ENCODE data around the gene MT1HL1. TPM values are rescaled to one million over a fixed set of nuclear protein-coding genes. Genes with fewer than 3 reads are reported as not detected.
A peak's percentile ranks its signal among the peaks of the same experiment; 100 is the strongest.

The MT1HL1 gene
- total and polyA plus RNA-seq, 7 donors = not detected

- Histone ChIP-seq H3K4me3 (peak within 1 kb of the TSS; percentile 40 to 74 (median 62)), H3K9me3 (no peaks in the 10 kb centered on the region), H3K36me3 (no peaks in the 10 kb centered on the region), H3K27ac (peak within 1 kb of the TSS; percentile 48 to 87 (median 82)), H3K27me3 (peaks cover 0 to 4% (median 0%) of the 10 kb centered on the region in 3 donors), H3K4me1 (peaks cover 0 to 42% (median 14%) of the 10 kb centered on the region in 4 donors)
- no peak for DNase-seq
- TF ChIP-seq EP300 (IDR thresholded peaks at IDR 0.05) (no peak), POLR2AphosphoS5 (IDR thresholded peaks at IDR 0.05) (peak in 3 of 4 donors; percentile 29 to 71 (median 34)), POLR2A (IDR thresholded peaks at IDR 0.05) (no peak), CTCF (IDR thresholded peaks at IDR 0.05) (peak in 3 of 4 experiments; percentile 18 to 71 (median 57))
- WGBS, 2 donors = 2 to 7% methylated on average over 87 of the region's 87 CpGs
- intact Hi-C loops (cut with DNase I) = loop anchor here (10.0 kb wide), 1 partner anchor 343 kb away; no protein-coding TSS in a partner anchor
These were observed 37.7 kb upstream of the MT1HL1 start, which contains the start of gene RYR2 for GRCh38 chr1:237041795-237042525. RYR2 (plus strand) TSS chr1:237042184; CDS start chr1:237042522, 338 bp downstream.

GRCh38 chr1:237041461-237041794 lies 37.2 kb upstream of the MT1HL1 start:
- Histone ChIP-seq H3K4me1 (peaks cover 0 to 42% (median 14%) of the 10 kb centered on the region in 4 donors), H3K9me3 (no peaks in the 10 kb centered on the region), H3K27ac (peak overlapping the region; percentile 48 to 87 (median 82)), H3K36me3 (no peaks in the 10 kb centered on the region), H3K4me3 (peak overlapping the region in 3 of 4 donors; percentile 54 to 74 (median 71)), H3K27me3 (peaks cover 0 to 4% (median 0%) of the 10 kb centered on the region in 3 donors)
- DNase-seq = no peak
- TF ChIP-seq POLR2AphosphoS5 (IDR thresholded peaks at IDR 0.05) (no peak), EP300 (IDR thresholded peaks at IDR 0.05) (no peak), CTCF (IDR thresholded peaks at IDR 0.05) (no peak), POLR2A (IDR thresholded peaks at IDR 0.05) (no peak)
- 15 to 16% methylated on average over 7 of the region's 7 CpGs for WGBS, 2 donors
- intact Hi-C loops (cut with DNase I) = loop anchor here (10.0 kb wide), 1 partner anchor 343 kb away; no protein-coding TSS in a partner anchor

GRCh38 chr1:237040823-237041222 lies 36.6 kb upstream of the MT1HL1 start:
- H3K27ac ChIP-seq = peak overlapping the region in 2 of 4 donors; percentile 79 to 84

GRCh38 chr1:237038211-237038610 lies 34.0 kb upstream of the MT1HL1 start:
- Histone ChIP-seq H3K9me3 (no peaks in the 10 kb centered on the region), H3K27me3 (peaks cover 0 to 4% (median 0%) of the 10 kb centered on the region in 3 donors), H3K4me1 (peaks cover 0 to 23% (median 8%) of the 10 kb centered on the region in 4 donors), H3K4me3 (no peak overlapping the region), H3K27ac (no peak overlapping the region), H3K36me3 (no peaks in the 10 kb centered on the region)
- intact Hi-C loops (cut with DNase I) = no loop called here
- no peak for TF ChIP-seq POLR2A (IDR thresholded peaks at IDR 0.05)
- no peak for TF ChIP-seq EP300 (IDR thresholded peaks at IDR 0.05)
- no peak for TF ChIP-seq CTCF (IDR thresholded peaks at IDR 0.05)
- TF ChIP-seq POLR2AphosphoS5 (IDR thresholded peaks at IDR 0.05) = no peak
- DNase-seq = no peak
- 89 to 91% methylated on average over 6 of the region's 6 CpGs for WGBS, 2 donors

More at GRCh38 chr1:237040823-237041222, 36.6 kb upstream of the MT1HL1 start:
- intact Hi-C loops (cut with DNase I) = loop anchor here (10.0 kb wide), 1 partner anchor 344 kb away; no protein-coding TSS in a partner anchor
- Histone ChIP-seq H3K27me3 (peaks cover 0 to 4% (median 0%) of the 10 kb centered on the region in 3 donors), H3K36me3 (no peaks in the 10 kb centered on the region), H3K4me3 (no peak overlapping the region), H3K9me3 (no peaks in the 10 kb centered on the region), H3K4me1 (peaks cover 0 to 42% (median 14%) of the 10 kb centered on the region in 4 donors)
- DNase-seq = no peak
- 64 to 67% methylated on average over 10 of the region's 10 CpGs for WGBS, 2 donors
- TF ChIP-seq CTCF (IDR thresholded peaks at IDR 0.05) = no peak

Measured in sigmoid colon (tissue), 7 donors.